Spleen (tissue), 7 donors: Measurements from ENCODE around the gene GOLT1A.

Experiments
- POLR2AphosphoS5 ChIP-seq, 3 donors: sonication (generic); formaldehyde crosslinking; IDR thresholded peaks; one replicate each; pipeline ENCODE4 v1.5.1; 2017; ENCODE audit warnings: antibody characterized with exemption in 3 of 3
- TF ChIP-seq, protein P1 (sequence below), 11 experiments: fragments of 200-600 bp in 7 of 11; fragments of 450-650 bp in 4 of 11; sonication (generic) in 4 of 11; IDR thresholded peaks in 8 of 11; conservative IDR thresholded peaks in 3 of 11; 1 replicate in 7 of 11; 2 replicates in 4 of 11; pipeline versions ENCODE4 v1.4.0 to v1.8.0; 2016 to 2021; ENCODE audit warnings: antibody characterized with exemption in 11 of 11, inconsistent platforms in 4 of 11, mild to moderate bottlenecking in 1 of 11
- donor health status: DM: no; HTN: no; CAD: no; lungs with moderate emphysema.
- donor health status: DM: no; HTN: no; CAD: no.
- donor health status: DM: no; HTN: no; CAD: no.

DNA sequence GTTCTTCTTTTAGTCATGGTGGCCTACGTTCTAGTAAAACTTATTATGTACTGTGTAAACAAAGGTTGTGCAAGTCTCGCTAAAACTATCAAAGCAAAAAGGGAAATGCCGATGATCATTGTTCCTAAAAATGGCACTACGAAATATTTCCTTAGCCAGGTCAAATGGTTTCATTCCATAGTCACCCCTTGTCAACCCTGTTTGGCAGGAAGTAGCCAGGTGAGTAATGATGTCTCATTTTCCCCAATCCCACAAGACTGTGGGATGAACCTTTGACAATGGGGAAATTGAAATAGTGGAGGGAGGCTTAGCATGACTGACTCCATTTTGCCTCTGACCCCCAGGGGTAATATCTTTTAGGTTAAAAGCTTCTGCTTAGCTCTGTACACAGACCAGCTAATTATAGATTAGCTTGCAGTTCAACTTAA, 42.0 kb downstream of the GOLT1A start:
- TF ChIP-seq POLR2AphosphoS5 (IDR thresholded peaks at IDR 0.05): no peak
- TF ChIP-seq, protein P1, sequence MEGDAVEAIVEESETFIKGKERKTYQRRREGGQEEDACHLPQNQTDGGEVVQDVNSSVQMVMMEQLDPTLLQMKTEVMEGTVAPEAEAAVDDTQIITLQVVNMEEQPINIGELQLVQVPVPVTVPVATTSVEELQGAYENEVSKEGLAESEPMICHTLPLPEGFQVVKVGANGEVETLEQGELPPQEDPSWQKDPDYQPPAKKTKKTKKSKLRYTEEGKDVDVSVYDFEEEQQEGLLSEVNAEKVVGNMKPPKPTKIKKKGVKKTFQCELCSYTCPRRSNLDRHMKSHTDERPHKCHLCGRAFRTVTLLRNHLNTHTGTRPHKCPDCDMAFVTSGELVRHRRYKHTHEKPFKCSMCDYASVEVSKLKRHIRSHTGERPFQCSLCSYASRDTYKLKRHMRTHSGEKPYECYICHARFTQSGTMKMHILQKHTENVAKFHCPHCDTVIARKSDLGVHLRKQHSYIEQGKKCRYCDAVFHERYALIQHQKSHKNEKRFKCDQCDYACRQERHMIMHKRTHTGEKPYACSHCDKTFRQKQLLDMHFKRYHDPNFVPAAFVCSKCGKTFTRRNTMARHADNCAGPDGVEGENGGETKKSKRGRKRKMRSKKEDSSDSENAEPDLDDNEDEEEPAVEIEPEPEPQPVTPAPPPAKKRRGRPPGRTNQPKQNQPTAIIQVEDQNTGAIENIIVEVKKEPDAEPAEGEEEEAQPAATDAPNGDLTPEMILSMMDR (IDR thresholded peaks at IDR 0.05 in 8 of 11, conservative IDR thresholded peaks at IDR 0.05 in 3 of 11): no peak
